A673 (cell line): ENCODE results near the gene MYT1. TPM values are rescaled to one million over a fixed set of nuclear protein-coding genes. Genes with fewer than 3 reads are reported as not detected.

Experiments
- BruUV-seq: library from RNA; stranded (reverse); fragments of 400-500 nt; replicated peaks from 2 replicates; lab custom pipeline; 2021; lab: Mats Ljungman, UMichigan
- CTCF ChIA-PET: fragments of 300-600 bp; sonication (Branson Sonifier 250); formaldehyde crosslinking; loops from one replicate; lab custom pipeline; 2022; ENCODE audit warnings: antibody characterized with exemption; lab: Charles Lee
- POLR2A ChIA-PET: fragments of 300-600 bp; sonication (Branson Sonifier 250); formaldehyde crosslinking; loops from one replicate; lab custom pipeline; 2022; ENCODE audit warnings: antibody characterized with exemption; ENCODE audit not compliant: low non-redundant PET; lab: Charles Lee
- DNase-seq: peaks from one replicate; pipeline ENCODE4 v3.0.0-alpha.2; 2015; ENCODE audit warnings: low spot score
- H3K27ac ChIP-seq: fragments of 200-600 bp; sonication (generic); 2 replicates; pipeline ENCODE4 v1.5.1; 2016; ENCODE audit warnings: mixed run types, low read depth, mild to moderate bottlenecking, mixed read lengths, antibody characterized with exemption, low read length; ENCODE audit not compliant: poor library complexity, severe bottlenecking
- H3K27me3 ChIP-seq: fragments of 200-600 bp; sonication (generic); replicated peaks from 2 replicates; pipeline ENCODE4 v1.6.1; 2017; ENCODE audit warnings: mixed run types, low read depth, mild to moderate bottlenecking, mixed read lengths, antibody characterized with exemption, low read length; ENCODE audit not compliant: insufficient read depth, poor library complexity
- H3K36me3 ChIP-seq: fragments of 200-600 bp; sonication (generic); 2 replicates; pipeline ENCODE4 v1.6.1; 2016; ENCODE audit warnings: mixed run types, mild to moderate bottlenecking, mixed read lengths, antibody characterized with exemption, low read length; ENCODE audit not compliant: insufficient read depth, poor library complexity, severe bottlenecking
- H3K4me1 ChIP-seq: fragments of 200-600 bp; sonication (generic); 2 replicates; pipeline ENCODE4 v1.6.1; 2017; ENCODE audit warnings: mixed run types, mild to moderate bottlenecking, mixed read lengths, antibody characterized with exemption, low read length; ENCODE audit not compliant: insufficient read depth, poor library complexity, severe bottlenecking
- H3K4me3 ChIP-seq: fragments of 200-600 bp; sonication (generic); 2 replicates; pipeline ENCODE4 v1.5.1; 2016; ENCODE audit warnings: low read depth, mixed run types, mild to moderate bottlenecking, mixed read lengths, low read length; ENCODE audit not compliant: poor library complexity, severe bottlenecking
- H3K9me3 ChIP-seq: fragments of 200-600 bp; sonication (generic); 2 replicates; pipeline ENCODE4 v1.6.1; 2016; ENCODE audit warnings: mixed run types, low read depth, mild to moderate bottlenecking, mixed read lengths, antibody characterized with exemption, low read length; ENCODE audit not compliant: poor library complexity, severe bottlenecking
- EZH2 ChIP-seq: fragments of 200-600 bp; sonication (generic); IDR thresholded peaks from 2 replicates; pipeline ENCODE4 v1.6.1; 2017; ENCODE audit warnings: borderline replicate concordance, low read depth, mild to moderate bottlenecking, mixed read lengths, antibody characterized with exemption, low read length; ENCODE audit not compliant: poor library complexity, severe bottlenecking
- intact Hi-C: fragments of 100-400 bp; cut with micrococcal nuclease; formaldehyde crosslinking; loops from one replicate; pipeline ENCODE4 v1.10.0; 2022; ENCODE audit not compliant: unreplicated experiment
- total RNA-seq: library from RNA; stranded (reverse); gene quantifications from 2 replicates; pipeline ENCODE4 v1.2.3, GENCODE V29; 2021
- TF ChIP-seq, protein P1 (sequence below): fragments of 300-800, 200-600 bp; sonication (generic); conservative IDR thresholded peaks from 2 replicates; pipeline ENCODE4 v1.5.1; 2017; ENCODE audit warnings: low read depth, mild to moderate bottlenecking, antibody characterized with exemption, low read length, moderate library complexity, mixed read lengths

MYT1 gene
- total RNA-seq, 1 experiment from 2014 or later: not detected

DNA sequence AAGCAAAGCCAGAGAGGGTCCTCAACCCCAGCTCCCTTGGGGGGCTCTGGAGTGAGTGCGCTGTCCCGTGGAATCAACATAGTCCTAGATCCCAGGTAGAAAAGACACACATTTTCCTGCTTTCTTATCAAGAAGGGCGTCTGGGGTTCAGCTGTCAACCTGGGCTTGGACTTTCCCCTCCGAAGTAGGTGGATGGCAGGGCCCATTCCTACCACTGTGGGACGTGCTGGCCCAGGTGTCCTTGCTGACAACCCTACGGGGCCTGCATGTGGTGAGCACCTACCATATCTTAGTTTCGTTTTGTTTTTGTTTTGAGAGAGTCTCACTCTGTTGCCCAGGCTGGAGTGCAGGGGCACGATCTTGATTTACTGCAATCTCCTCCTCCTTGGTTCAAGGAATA, 42.4 kb downstream of the MYT1 start:
- POLR2A ChIA-PET: no interaction called here
- Histone ChIP-seq H3K4me3 (no peak overlapping the region), H3K4me1 (no peaks in the 10 kb centered on the region), H3K27ac (no peak overlapping the region), H3K36me3 (no peaks in the 10 kb centered on the region), H3K27me3 (no peaks in the 10 kb centered on the region), H3K9me3 (no peaks in the 10 kb centered on the region)
- BruUV-seq: no TSS peak
- DNase-seq: no peak
- CTCF ChIA-PET: no interaction called here
- no peak for TF ChIP-seq EZH2
- TF ChIP-seq, protein P1, sequence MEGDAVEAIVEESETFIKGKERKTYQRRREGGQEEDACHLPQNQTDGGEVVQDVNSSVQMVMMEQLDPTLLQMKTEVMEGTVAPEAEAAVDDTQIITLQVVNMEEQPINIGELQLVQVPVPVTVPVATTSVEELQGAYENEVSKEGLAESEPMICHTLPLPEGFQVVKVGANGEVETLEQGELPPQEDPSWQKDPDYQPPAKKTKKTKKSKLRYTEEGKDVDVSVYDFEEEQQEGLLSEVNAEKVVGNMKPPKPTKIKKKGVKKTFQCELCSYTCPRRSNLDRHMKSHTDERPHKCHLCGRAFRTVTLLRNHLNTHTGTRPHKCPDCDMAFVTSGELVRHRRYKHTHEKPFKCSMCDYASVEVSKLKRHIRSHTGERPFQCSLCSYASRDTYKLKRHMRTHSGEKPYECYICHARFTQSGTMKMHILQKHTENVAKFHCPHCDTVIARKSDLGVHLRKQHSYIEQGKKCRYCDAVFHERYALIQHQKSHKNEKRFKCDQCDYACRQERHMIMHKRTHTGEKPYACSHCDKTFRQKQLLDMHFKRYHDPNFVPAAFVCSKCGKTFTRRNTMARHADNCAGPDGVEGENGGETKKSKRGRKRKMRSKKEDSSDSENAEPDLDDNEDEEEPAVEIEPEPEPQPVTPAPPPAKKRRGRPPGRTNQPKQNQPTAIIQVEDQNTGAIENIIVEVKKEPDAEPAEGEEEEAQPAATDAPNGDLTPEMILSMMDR: no peak
- intact Hi-C loops: no loop called here

DNA sequence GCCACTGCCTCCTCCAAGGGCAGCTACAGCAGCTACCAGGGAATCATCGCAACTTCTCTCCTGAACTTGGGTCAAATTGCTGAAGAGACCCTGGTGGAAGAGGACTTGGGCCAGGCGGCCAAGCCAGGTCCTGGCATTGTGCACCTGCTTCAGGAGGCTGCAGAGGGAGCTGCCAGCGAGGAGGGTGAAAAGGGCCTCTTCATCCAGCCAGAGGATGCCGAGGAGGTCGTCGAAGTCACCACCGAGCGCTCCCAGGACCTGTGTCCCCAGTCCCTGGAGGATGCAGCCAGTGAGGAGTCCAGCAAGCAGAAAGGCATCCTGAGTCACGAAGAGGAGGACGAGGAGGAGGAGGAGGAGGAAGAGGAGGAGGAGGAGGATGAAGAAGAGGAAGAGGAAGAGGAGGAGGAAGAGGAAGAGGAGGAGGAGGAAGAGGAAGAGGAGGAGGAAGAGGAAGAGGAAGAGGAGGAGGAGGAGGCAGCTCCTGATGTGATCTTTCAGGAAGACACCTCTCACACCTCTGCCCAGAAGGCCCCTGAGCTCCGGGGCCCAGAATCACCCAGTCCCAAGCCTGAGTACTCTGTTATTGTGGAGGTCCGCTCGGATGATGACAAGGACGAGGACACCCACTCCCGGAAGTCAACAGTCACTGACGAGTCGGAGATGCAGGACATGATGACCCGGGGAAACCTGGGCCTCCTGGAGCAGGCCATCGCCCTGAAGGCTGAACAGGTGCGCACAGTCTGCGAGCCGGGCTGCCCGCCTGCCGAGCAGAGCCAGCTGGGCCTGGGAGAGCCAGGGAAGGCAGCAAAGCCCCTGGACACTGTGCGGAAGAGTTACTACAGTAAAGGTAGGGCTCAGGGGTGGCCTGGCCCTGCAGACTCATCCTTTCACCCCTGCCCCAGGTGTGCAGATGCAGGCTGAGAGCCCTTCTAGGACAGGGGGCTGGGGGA, 43.7 kb downstream of the MYT1 start:
- POLR2A ChIA-PET: no interaction called here
- intact Hi-C loops: no loop called here
- CTCF ChIA-PET: interaction anchor here (0.6 kb wide), 1 partner anchor 205 kb away, joined by 9 read pairs; no protein-coding TSS in a partner anchor
- Histone ChIP-seq H3K4me3 (no peak overlapping the region), H3K27ac (no peak overlapping the region), H3K4me1 (no peaks in the 10 kb centered on the region), H3K36me3 (no peaks in the 10 kb centered on the region), H3K9me3 (no peaks in the 10 kb centered on the region), H3K27me3 (no peaks in the 10 kb centered on the region)
- no peak for DNase-seq
- TF ChIP-seq EZH2: no peak
- TF ChIP-seq, protein P1: no peak
- BruUV-seq: no TSS peak

DNA sequence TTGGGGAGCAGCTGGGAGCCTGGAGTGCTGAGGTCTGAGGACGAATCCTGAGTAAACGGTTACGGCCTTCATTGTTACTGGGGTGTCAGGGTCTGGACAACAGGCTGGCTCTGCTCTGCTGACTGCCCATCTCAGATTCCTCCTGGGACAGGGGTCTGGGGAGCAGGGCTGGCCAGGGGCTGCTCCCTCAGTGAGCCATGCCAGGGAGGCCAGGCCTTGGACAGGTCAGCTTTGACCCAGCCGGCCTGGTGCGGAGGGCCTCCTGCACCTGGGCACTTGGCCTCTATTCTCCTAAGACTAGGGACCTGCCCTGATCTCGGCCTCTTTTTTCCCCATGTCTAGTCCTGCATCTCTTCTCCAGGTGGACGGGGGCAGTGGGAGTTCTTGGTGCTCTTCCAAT, 44.9 kb downstream of the MYT1 start:
- Histone ChIP-seq H3K9me3 (no peaks in the 10 kb centered on the region), H3K4me3 (no peak overlapping the region), H3K27me3 (no peaks in the 10 kb centered on the region), H3K4me1 (no peaks in the 10 kb centered on the region), H3K27ac (no peak overlapping the region), H3K36me3 (no peaks in the 10 kb centered on the region)
- BruUV-seq: no TSS peak
- DNase-seq: no peak
- intact Hi-C loops: no loop called here
- TF ChIP-seq, protein P1: no peak
- TF ChIP-seq EZH2: no peak
- ChIA-PET POLR2A (no interaction called here), CTCF (no interaction called here)
